HL-60 (cell line): Measurements from ENCODE around the gene TMEM132D.

Experiments used
- DNase-seq, 2 experiments: peaks; one replicate each; pipeline ENCODE4 v3.0.0-alpha.2; 2010 to 2020; ENCODE audit warnings: low read depth in 1 of 2, low spot score in 1 of 2
- H3K27ac ChIP-seq: fragments of 250-450 bp; sonication (Bioruptor Pico); replicated peaks from 2 replicates; pipeline ENCODE4 v1.5.1; 2020; ENCODE audit warnings: mild to moderate bottlenecking, moderate library complexity
- H3K27me3 ChIP-seq: fragments of 250-450 bp; sonication (Bioruptor Pico); 2 replicates; pipeline ENCODE4 v1.5.1; 2021; ENCODE audit warnings: mild to moderate bottlenecking, moderate library complexity; ENCODE audit not compliant: insufficient read depth, poor library complexity, severe bottlenecking
- H3K4me3 ChIP-seq: replicated peaks from 2 replicates; pipeline ENCODE4 v1.5.1; 2011; ENCODE audit warnings: mild to moderate bottlenecking, control low read depth, low read length; ENCODE audit not compliant: insufficient read depth
- CTCF ChIP-seq: IDR thresholded peaks from one replicate; pipeline ENCODE4 v1.5.1; 2011; ENCODE audit warnings: low read length, control low read depth, inconsistent platforms; ENCODE audit not compliant: insufficient read depth
- GABPA ChIP-seq: IDR thresholded peaks from 2 replicates; pipeline ENCODE4 v1.6.1; 2012; ENCODE audit warnings: low read depth
- POLR2AphosphoS5 ChIP-seq: IDR thresholded peaks from 2 replicates; pipeline ENCODE4 v1.6.1; 2012; ENCODE audit warnings: low read depth
- REST ChIP-seq: IDR thresholded peaks from 2 replicates; pipeline ENCODE4 v1.6.1; 2012; ENCODE audit warnings: low read depth; ENCODE audit not compliant: insufficient replicate concordance
- SPI1 ChIP-seq: IDR thresholded peaks from 2 replicates; pipeline ENCODE4 v1.6.1; 2012; ENCODE audit warnings: low read depth, mild to moderate bottlenecking, borderline replicate concordance

The TMEM132D gene

GRCh38 chr12:129815846-129816245, 88.0 kb downstream of the TMEM132D start:
- H3K27ac ChIP-seq = no peak overlapping the region
- TF ChIP-seq REST (no peak), GABPA (no peak), CTCF (no peak), POLR2AphosphoS5 (no peak), SPI1 (no peak)
- DNase-seq = no peak
- no peaks in the 10 kb centered on the region for H3K27me3 ChIP-seq
- H3K4me3 ChIP-seq = no peak overlapping the region

- no peak overlapping the region for H3K27ac ChIP-seq
- H3K4me3 ChIP-seq = no peak overlapping the region
- H3K27me3 ChIP-seq = no peaks in the 10 kb centered on the region
- DNase-seq = no peak
- TF ChIP-seq POLR2AphosphoS5 (no peak), CTCF (no peak), SPI1 (no peak), REST (no peak), GABPA (no peak)
Measured at GRCh38 chr12:129811963-129812362, 91.9 kb downstream of the TMEM132D start.

GRCh38 chr12:129807136-129807535, 96.7 kb downstream of the TMEM132D start:
- no peak overlapping the region for H3K4me3 ChIP-seq

More at GRCh38 chr12:129807136-129807535, 96.7 kb downstream of the TMEM132D start:
- DNase-seq = no peak
- H3K27me3 ChIP-seq = no peaks in the 10 kb centered on the region
- no peak for TF ChIP-seq POLR2AphosphoS5
- no peak for TF ChIP-seq REST
- TF ChIP-seq CTCF = no peak
- no peak for TF ChIP-seq SPI1
- TF ChIP-seq GABPA = no peak
- no peak overlapping the region for H3K27ac ChIP-seq
